COR-L47 (cell line): Measurements from ENCODE around the gene THRB.
"Not testable (repeated sequence)": the region's sequence is repeated elsewhere in the genome, so short reads cannot be mapped to it uniquely, and the experiment has no call there.

ENCODE experiments used
- DNase-seq: peaks from one replicate; lab custom pipeline; 2025; lab: John Stamatoyannopoulos, UW

THRB gene

DNA sequence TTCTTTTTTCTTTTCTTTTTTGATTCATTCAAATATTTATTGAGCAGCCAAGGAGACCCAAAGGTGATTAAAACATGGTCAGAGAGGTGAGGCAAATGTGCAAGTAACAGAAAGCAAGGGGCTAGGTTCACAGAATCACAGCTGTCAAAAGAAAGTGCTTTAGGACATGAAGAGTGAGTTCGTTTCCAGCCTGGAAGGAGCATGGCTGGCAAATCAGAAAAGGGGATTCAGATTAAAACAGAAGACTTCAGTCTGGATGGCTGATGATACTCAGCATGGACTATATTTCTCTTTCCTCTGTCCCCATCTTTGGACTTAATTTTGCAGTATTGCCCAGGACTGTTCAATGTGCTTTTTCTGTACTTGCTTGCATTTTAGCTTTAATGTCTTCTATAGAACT is 398.4 kb downstream of the THRB start:
- DNase-seq: no peak

DNA sequence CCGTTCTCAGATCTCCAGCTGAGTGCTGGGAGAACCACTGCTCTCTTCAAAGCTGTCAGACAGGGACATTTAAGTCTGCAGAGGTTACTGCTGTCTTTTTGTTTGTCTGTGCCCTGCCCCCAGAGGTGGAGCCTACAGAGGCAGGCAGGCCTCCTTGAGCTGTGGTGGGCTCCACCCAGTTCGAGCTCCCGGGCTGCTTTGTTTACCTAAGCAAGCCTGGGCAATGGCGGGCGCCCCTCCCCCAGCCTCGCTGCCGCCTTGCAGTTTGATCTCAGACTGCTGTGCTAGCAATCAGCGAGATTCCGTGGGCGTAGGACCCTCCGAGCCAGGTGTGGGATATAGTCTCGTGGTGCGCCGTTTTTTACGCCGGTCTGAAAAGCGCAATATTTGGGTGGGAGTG is 399.8 kb downstream of the THRB start:
- not testable (repeated sequence) for DNase-seq

DNA sequence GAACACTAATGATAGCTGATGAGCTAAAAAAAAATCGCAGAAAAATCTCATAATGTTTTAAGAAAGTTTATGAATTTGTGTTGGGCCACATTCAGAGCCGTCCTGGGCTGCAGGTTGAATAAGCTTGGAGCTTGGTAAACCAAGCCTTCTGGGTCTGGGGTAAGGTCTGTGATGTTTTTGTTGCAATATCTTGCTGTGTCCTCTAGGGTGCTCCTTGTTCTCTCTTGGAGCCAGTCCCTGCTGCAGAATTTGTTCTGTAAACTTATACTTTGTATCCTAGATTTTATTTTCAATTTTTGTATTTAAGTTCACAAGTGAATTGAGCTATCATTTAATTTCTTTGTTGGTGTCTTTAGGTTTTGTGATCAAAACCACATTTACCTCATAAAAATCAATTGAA is 405.9 kb downstream of the THRB start:
- DNase-seq: no peak

DNA sequence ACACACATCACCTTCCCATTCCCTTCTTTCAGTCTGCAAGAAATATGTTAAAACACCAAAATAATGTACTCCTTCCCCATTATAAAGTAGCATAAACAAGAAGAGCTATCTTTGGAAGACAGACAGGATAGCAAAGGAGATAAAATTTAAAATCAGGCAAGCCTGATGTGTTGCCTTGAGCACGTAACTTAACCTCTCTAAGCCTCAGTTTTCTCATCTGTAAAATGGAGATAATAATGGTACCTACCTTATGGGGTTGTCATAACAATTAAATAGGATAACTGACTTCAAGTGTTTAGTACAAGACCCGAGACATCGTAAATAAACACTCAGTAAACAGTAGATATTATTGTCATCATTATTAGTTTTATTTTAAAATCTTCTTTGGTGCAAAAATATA is 407.2 kb downstream of the THRB start:
- no peak for DNase-seq

DNA sequence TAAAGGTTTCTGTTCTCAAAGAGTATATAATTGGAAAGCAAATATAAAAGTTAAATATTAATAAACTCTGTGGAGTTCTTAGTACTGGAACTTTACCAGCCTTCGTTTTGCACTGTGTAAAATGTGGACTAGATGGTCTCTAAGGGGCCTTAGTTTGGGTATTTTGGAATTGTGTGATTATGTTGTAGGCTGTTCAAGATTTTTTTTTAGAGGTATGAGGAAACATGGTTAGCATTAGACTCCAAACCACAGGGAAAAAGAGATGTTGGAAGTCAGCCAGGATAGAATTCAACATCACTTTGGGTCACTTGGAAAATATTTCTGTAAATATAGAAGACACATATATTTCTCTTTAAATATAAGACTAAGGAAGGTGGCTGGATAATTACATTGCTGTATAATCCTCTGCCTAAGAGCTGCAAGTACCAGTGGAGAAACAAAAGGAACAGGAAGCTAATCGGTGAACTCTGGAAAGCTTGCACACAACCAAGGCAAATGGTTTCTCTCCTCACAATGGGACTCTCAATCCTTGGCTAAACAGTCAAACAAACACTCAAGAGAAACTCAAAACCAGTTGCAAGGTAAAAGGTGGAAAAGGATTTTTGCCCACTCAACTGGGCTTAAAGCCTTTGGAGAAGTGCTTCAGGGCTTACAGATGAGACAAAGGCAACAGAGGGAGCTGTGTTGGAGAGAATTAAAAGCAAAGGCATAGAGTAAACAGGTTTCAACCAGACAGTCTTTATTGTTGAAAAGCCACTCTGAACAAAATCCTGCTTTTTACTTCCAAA is 407.8 kb downstream of the THRB start:
- no peak for DNase-seq

DNA sequence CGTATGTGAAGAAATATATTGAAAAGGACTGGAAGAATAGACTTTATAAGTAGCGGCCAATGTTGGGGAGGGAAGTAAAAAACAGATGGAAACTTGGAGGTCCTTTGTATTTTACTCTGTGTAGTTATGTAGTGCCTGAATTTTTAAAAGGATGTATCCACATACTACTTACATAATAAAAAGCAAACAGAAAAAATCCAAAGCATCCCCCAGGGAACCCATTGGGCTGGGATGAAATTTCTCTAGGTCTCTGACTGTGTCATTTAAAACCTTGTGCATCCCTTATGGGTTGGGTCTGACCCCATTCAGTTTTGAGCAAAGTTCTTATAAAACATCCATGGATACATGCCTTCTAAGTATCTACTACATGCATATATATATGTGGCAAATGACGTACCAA is 408.4 kb downstream of the THRB start:
- DNase-seq: no peak

DNA sequence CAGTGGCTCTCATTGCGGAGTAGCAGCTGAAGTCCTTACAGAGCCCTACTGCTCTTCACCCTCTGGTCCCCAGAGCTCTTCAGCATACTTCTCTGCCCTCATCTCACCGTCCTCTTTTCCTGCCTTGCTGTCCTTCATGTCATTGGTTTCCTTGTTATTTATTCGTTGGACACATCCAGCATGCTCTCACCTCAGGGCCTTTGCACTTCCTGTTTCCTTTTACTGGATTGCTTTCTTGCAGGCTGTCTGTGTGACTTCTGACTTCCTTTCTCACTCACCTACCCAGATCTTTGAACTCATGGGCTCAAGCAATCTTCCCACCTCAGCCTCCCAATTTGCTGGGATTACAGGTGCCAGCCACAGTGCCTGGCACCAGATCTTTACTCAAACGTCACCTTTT is 422.5 kb downstream of the THRB start:
- DNase-seq: no peak

DNA sequence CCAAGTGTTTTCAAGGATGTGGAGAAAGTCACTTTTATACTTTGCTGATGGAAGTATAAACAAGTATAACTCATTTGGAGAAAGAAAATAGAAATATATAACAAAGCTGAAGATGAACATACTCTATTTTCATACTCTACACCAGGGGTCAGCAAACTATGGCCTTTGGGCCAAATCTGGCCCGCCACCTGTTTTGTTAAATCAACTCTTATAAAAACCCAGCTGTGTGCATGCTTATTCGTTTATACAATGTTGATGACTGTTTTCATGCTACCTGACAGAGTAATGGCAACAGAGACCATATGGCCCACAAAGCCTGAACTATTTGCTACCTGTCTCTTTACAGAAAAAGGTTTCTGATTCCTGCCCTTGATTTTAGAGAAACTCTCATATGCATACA is 425.6 kb downstream of the THRB start:
- no peak for DNase-seq

DNA sequence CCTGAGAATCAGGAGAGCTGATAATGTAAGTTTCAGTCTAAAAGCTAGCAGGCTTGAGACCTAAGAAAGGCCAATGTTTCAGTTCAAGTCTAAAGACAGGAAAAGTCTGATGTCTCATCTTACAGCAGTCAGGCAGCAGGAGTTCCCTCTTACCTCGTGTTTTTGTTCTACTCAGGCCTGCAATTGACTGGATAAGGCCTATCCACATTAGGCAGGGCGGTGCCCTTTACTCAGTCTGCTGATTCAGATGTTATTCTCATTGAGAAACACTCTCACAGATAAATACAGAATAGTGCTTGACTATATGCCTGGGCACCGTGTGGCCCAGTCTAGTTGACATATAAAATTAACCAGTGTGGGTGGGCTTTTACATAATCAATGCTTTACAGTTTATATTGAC is 427.2 kb downstream of the THRB start:
- DNase-seq: no peak
